Left kidney (tissue), 2 donors: ENCODE measurements around the gene SLC9B1. TPM values are rescaled to one million over a fixed set of nuclear protein-coding genes. Genes with fewer than 3 reads are reported as not detected.
"Not testable (repeated sequence)": the region's sequence is repeated elsewhere in the genome, so short reads cannot be mapped to it uniquely, and the experiment has no call there.

Experiments
- DNase-seq: peaks from one replicate; pipeline ENCODE4 v3.0.0-alpha.2; 2013
- polyA plus RNA-seq: library from polyadenylated mRNA; unstranded; fragments of 120-200 nt; gene quantifications from one replicate; pipeline ENCODE4 v1.2.1, GENCODE V29; 2013; ENCODE audit not compliant: insufficient read length

Gene SLC9B1
- polyA plus RNA-seq, 1 donor, result 3.4 TPM

GRCh38 chr4:102878349-102878748, 141.2 kb downstream of the SLC9B1 start:
- not testable (repeated sequence) for DNase-seq

- not testable (repeated sequence) for DNase-seq
Observed at GRCh38 chr4:102877477-102878106, 141.9 kb downstream of the SLC9B1 start.

- no peak for DNase-seq
Observed at GRCh38 chr4:102871772-102872171, 147.7 kb downstream of the SLC9B1 start.

- DNase-seq, result peak; percentile 15
Observed at GRCh38 chr4:102869569-102870197, 149.8 kb downstream of the SLC9B1 start.

- DNase-seq, result peak; percentile 91
Observed at GRCh38 chr4:102868781-102869568, 150.5 kb downstream of the SLC9B1 start, which contains the start of gene CISD2. TSS of gene CISD2 (plus strand) at chr4:102868992. CDS start at chr4:102869085, 93 bp downstream.

GRCh38 chr4:102868153-102868780, 151.2 kb downstream of the SLC9B1 start:
- DNase-seq, result no peak

GRCh38 chr4:102867278-102868152, 152.0 kb downstream of the SLC9B1 start:
- no peak for DNase-seq

GRCh38 chr4:102865327-102865726, 154.2 kb downstream of the SLC9B1 start:
- not testable (repeated sequence) for DNase-seq

- DNase-seq, result no peak
Observed at GRCh38 chr4:102862747-102863146, 156.8 kb downstream of the SLC9B1 start.

- no peak for DNase-seq
Observed at GRCh38 chr4:102862016-102862415, 157.5 kb downstream of the SLC9B1 start.

GRCh38 chr4:102860611-102861324, 158.7 kb downstream of the SLC9B1 start:
- no peak for DNase-seq

- no peak for DNase-seq
Observed at GRCh38 chr4:102858828-102859464, 160.6 kb downstream of the SLC9B1 start.

Other genes with a start within 250 kb of the SLC9B1 start
- 329 TPM for gene UBE2D3, start 192.2 kb downstream of the SLC9B1 start, polyA plus RNA-seq
- gene CISD2, start 150.7 kb downstream of the SLC9B1 start, polyA plus RNA-seq, result 48.4 TPM
- gene SLC9B2, start 57.1 kb upstream of the SLC9B1 start, polyA plus RNA-seq, result 8.2 TPM
- 206 TPM for gene BDH2, start 80.1 kb upstream of the SLC9B1 start, polyA plus RNA-seq
- gene CENPE, start 178.6 kb upstream of the SLC9B1 start, polyA plus RNA-seq, result 20.6 TPM